ENCODE measurements around the gene SUPT3H. TPM values are rescaled to one million over a fixed set of nuclear protein-coding genes. Genes with fewer than 3 reads are reported as not detected.

Gene SUPT3H
- total and polyA plus RNA-seq, 2 of the 8 experiments (the other 6 are each of a cell fraction or from before 2014, with no cell fraction given): 18.8 to 23.0 TPM

- no peak overlapping the region for H3K23ac ChIP-seq (ENCODE audit: insufficient read length)
- POLR2A ChIA-PET (ENCODE audit: partially characterized antibody): interaction anchor here (2.1 kb wide), 1 partner anchor 9 kb away, joined by 7 read pairs; the partner anchor contains the start of gene SUPT3H
- H3K27ac ChIP-seq (ENCODE audit: low read depth, low read length): no peak overlapping the region
- H3K9me3 ChIP-seq (ENCODE audit: insufficient read depth in 2 of 2, low read depth in 1 of 2, low read length in 1 of 2): no peaks in the 10 kb centered on the region
- H3K79me1 ChIP-seq (ENCODE audit: low read depth, low read length): no peaks in the 10 kb centered on the region
- no peak overlapping the region for H3K56ac ChIP-seq (replicated peaks; ENCODE audit: insufficient read length, low read depth, low read length)
- no peak overlapping the region for H2BK15ac ChIP-seq (ENCODE audit: low read length)
- no peaks in the 10 kb centered on the region for H3K23me2 ChIP-seq (ENCODE audit: low read depth, low read length)
- TF ChIP-seq SP2 (IDR thresholded peaks at IDR 0.05; ENCODE audit: low read length) (no peak), TBP (IDR thresholded peaks at IDR 0.05; ENCODE audit: low read depth, low read length) (no peak), NRF1 (IDR thresholded peaks at IDR 0.05; ENCODE audit: low read depth, low read length) (no peak), CHD1 (IDR thresholded peaks at IDR 0.05; ENCODE audit: low read depth, low read length) (no peak), HDAC2 (IDR thresholded peaks at IDR 0.05; ENCODE audit: borderline replicate concordance in 1 of 2, low read depth in 2 of 2, low read length in 2 of 2) (no peak)
- TF ChIP-seq, protein P1, sequence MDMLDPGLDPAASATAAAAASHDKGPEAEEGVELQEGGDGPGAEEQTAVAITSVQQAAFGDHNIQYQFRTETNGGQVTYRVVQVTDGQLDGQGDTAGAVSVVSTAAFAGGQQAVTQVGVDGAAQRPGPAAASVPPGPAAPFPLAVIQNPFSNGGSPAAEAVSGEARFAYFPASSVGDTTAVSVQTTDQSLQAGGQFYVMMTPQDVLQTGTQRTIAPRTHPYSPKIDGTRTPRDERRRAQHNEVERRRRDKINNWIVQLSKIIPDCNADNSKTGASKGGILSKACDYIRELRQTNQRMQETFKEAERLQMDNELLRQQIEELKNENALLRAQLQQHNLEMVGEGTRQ (IDR thresholded peaks at IDR 0.05; ENCODE audit: low read length): no peak
- no peak overlapping the region for H2BK5ac ChIP-seq (ENCODE audit: low read depth, low read length)
- no peak for FAIRE-seq
- H4K8ac ChIP-seq (ENCODE audit: extremely low read depth, insufficient read depth, low read length): no peak overlapping the region
- H3K4me1 ChIP-seq (replicated peaks in 1 of 4; ENCODE audit: control insufficient read depth in 3 of 4, insufficient read depth in 4 of 4, low read length in 3 of 4): no peaks in the 10 kb centered on the region
- no peak overlapping the region for H4K5ac ChIP-seq (ENCODE audit: insufficient read length, low read depth, low read length)
- no peak overlapping the region for H2BK120ac ChIP-seq (replicated peaks; ENCODE audit: low read depth, low read length)
- no peak overlapping the region for H3K4me3 ChIP-seq (ENCODE audit: extremely low read depth in 1 of 4, insufficient read depth in 2 of 4, low read depth in 3 of 4, low read length in 4 of 4)
- H3K4me2 ChIP-seq (ENCODE audit: insufficient read depth in 1 of 2, low read depth in 2 of 2, low read length in 2 of 2): no peak overlapping the region
- no peak overlapping the region for H2AFZ ChIP-seq (ENCODE audit: low read length)
- no peak overlapping the region for H3K18ac ChIP-seq (ENCODE audit: extremely low read depth, low read length)
- no peak overlapping the region for H3K4ac ChIP-seq (replicated peaks; ENCODE audit: insufficient read length, low read depth, low read length)
- 100% methylated on average over 5 of the region's 5 CpGs; no CpG with 5 or more reads in 1 of the 2 experiments for WGBS, 2 experiments (ENCODE audit: extremely low coverage in 1 of 2, insufficient coverage in 1 of 2, insufficient read length in 1 of 2, insufficient replicate concordance in 2 of 2, low coverage in 1 of 2, low lambda C conversion rate in 2 of 2, missing lambda C conversion rate in 1 of 2)
- no peak overlapping the region for H2BK12ac ChIP-seq (ENCODE audit: low read depth, low read length)
- H4K91ac ChIP-seq (replicated peaks; ENCODE audit: insufficient read length, low read length): no peak overlapping the region
- no peak overlapping the region for H2AK5ac ChIP-seq (ENCODE audit: low read depth, low read length)
- no peaks in the 10 kb centered on the region for H3K27me3 ChIP-seq (replicated peaks in 1 of 4; ENCODE audit: control insufficient read depth in 3 of 4, extremely low read depth in 1 of 4, insufficient read depth in 3 of 4, low read length in 3 of 4)
- no peak overlapping the region for H3K9ac ChIP-seq (replicated peaks in 1 of 4; ENCODE audit: extremely low read depth in 1 of 4, low read depth in 3 of 4, low read length in 3 of 4)
- no peak overlapping the region for H3K14ac ChIP-seq (ENCODE audit: insufficient read length)
- no peaks in the 10 kb centered on the region for H3K79me2 ChIP-seq (ENCODE audit: control insufficient read depth in 1 of 2, insufficient read depth in 2 of 2, low read length in 2 of 2)
- CTCF ChIA-PET (ENCODE audit: partially characterized antibody): interaction anchor here (0.6 to 1.0 kb wide), 4 partner anchors 12 to 758 kb away, joined by 3 to 4 read pairs (median 3); no protein-coding TSS in a partner anchor
- no peak overlapping the region for H2BK20ac ChIP-seq (ENCODE audit: low read length)
- no peaks in the 10 kb centered on the region for H3K36me3 ChIP-seq (ENCODE audit: control insufficient read depth in 2 of 4, insufficient read depth in 4 of 4, low read length in 3 of 4)
- no peak for DNase-seq (ENCODE audit: low read depth in 1 of 2, low spot score in 2 of 2)
- H4K20me1 ChIP-seq (replicated peaks in 1 of 2; ENCODE audit: control insufficient read depth in 1 of 2, insufficient read depth in 2 of 2, low read length in 2 of 2): no peaks in the 10 kb centered on the region
Measured at GRCh38 chr6:45387236-45387635, 9.5 kb upstream of the SUPT3H start.
